Activated naive CD4-positive, alpha-beta T cell treated with anti-CD3 and anti-CD28 coated beads, Interleukin-2, amount 10 ng/mL, durations not matched to agents 7 days and 5 days (primary cell): ENCODE results near the gene SLC23A3.
A peak's percentile ranks its signal among the peaks of the same experiment; 100 is the strongest.

ENCODE experiments used
- CTCF ChIA-PET: fragments of 350-600 bp; sonication (Branson Sonifier 250); formaldehyde crosslinking; loops from one replicate; lab custom pipeline; 2021; ENCODE audit warnings: antibody characterized with exemption; lab: Charles Lee
- DNase-seq: peaks from one replicate; pipeline ENCODE4 v3.0.0-alpha.2; 2020
- H3K27ac Mint-ChIP-seq: one replicate; pipeline ENCODE4 v1.8.0; 2021; ENCODE audit warnings: mild to moderate bottlenecking, moderate library complexity, mixed read lengths
- H3K27me3 Mint-ChIP-seq: one replicate; pipeline ENCODE4 v1.8.0; 2021; ENCODE audit warnings: mild to moderate bottlenecking, mixed read lengths
- H3K36me3 Mint-ChIP-seq: one replicate; pipeline ENCODE4 v1.8.0; 2021; ENCODE audit warnings: mixed read lengths
- H3K4me1 Mint-ChIP-seq: one replicate; pipeline ENCODE4 v1.8.0; 2021; ENCODE audit warnings: mixed read lengths
- H3K4me3 Mint-ChIP-seq: one replicate; pipeline ENCODE4 v1.8.0; 2021; ENCODE audit warnings: mild to moderate bottlenecking, moderate library complexity, mixed read lengths
- H3K9me3 Mint-ChIP-seq: one replicate; pipeline ENCODE4 v1.8.0; 2021; ENCODE audit warnings: mixed read lengths

SLC23A3 gene

DNA sequence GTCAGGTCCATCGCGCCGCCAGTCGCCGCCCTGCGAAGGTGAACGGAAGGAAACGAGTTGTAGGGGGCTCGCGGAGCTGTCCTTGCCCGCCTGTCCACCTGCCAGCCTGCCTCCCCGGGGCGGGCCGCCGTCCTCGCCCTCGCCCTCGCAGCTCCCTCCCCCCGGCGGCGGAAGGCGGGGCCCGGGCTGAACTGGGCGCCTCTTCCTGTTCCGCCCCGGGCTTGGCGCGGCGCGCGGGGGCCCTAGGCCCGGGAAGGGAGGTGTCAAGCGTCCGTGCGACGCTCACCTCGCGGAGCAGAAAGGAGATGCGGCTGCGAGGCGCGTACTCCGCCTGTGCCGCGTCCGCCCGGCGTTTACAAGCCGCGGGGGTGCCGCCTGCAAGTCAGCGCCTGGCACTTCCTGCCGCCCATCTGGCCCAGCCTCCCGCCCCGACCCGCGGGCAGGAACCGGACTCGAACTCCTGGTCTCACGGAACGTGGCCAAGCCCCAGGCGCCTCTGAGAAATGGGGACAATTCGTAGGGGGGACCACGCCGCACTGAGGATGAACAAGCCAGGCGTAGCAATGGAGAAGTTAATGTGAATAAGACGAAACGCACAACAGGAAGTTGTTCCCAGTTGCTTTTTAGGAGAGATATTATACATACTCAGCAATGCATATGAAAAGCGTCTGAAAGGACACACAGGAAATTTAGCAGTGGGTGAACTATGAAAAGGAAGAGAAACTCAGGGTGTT, 7.2 kb upstream of the SLC23A3 start, which contains the start of gene CNPPD1:
Gene CNPPD1 (minus strand): TSS at position 108 of the 734 bp plus-strand sequence. CDS start 97 bp downstream, at position 11.
- peaks cover 45% of the 10 kb centered on the region for H3K36me3 Mint-ChIP-seq
- peak within 1 kb of the TSS; percentile 100 for H3K27ac Mint-ChIP-seq
- DNase-seq = peak; percentile 92
- no peaks in the 10 kb centered on the region for H3K9me3 Mint-ChIP-seq
- peaks cover 60% of the 10 kb centered on the region for H3K4me1 Mint-ChIP-seq
- H3K4me3 Mint-ChIP-seq = peak within 1 kb of the TSS; percentile 81
- CTCF ChIA-PET = interaction anchor here (1.1 to 3.6 kb wide), 10 partner anchors 11 to 123 kb away, joined by 3 to 15 read pairs (median 6); partner anchors contain the start of gene ZFAND2B
- no peaks in the 10 kb centered on the region for H3K27me3 Mint-ChIP-seq

DNA sequence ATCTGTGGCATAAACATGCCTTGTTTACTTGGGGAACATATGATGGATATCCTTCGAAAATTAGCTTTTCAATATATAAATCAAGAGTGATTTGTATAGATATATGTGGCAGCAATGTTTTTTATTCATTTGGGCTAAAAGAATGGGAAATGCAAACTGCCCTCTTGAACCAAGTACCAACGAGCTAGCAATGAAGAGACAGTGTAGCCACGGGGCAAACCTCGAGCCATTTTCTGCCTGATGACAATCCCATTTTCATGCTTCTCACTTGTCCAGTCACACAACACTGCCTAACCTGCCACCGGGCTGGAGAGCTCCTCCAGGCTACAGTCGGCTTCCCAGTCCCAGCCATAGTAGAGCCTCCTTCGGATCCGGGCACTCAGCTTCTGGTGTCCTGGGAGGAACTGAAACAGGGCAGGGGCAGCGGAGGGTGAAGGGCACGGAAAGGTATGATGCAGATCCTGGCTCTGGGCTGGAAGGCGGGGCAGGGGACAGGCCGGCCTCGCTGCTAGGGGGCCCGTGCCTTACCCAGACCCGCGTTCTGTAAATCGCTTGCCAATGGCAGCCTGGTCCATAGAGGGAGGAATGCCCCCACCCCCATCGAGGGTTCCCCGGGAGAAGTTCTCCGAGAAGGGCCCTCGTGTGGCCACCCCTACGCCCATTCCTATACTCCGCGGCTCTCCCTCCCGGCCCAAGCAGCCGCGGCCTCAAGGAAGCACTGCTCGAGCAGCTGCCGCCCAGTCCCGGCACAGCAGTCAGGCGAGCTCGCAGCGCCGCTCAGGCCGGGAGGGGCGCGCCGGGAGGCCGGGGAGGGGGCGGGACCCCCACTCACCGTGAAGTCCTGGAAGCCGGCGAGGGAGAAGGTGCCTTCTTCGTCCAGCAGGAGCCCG, 6.3 kb upstream of the SLC23A3 start:
- Mint-ChIP-seq H3K27ac (peak overlapping the region; percentile 100), H3K36me3 (peaks cover 43% of the 10 kb centered on the region), H3K27me3 (no peaks in the 10 kb centered on the region), H3K4me1 (peaks cover 54% of the 10 kb centered on the region), H3K9me3 (no peaks in the 10 kb centered on the region), H3K4me3 (peak overlapping the region; percentile 81)
- DNase-seq = peak; percentile 47
- CTCF ChIA-PET = interaction anchor here (0.5 to 3.6 kb wide), 13 partner anchors 10 to 124 kb away, joined by 3 to 15 read pairs (median 4); partner anchors contain the start of genes TUBA4B and ZFAND2B

DNA sequence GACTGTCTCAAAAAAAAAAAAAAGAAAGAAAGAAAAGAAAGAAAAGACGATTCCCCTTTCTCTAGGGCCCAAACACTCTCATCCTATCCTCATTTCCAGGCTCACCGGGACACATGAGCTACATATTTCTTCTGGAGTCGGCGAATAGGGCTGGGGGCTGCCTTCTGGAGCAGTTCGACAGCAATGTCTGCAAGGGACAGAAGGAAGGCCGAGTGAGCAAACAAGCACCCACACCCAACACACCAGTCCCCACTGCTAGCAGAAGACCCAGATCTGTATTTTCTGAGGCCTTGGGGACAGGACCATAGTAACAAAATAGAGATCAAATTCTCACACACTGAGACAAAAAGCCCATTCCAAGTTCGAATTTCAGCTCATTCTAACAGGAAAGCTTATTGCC, 5.7 kb upstream of the SLC23A3 start:
- H3K4me1 Mint-ChIP-seq = peaks cover 49% of the 10 kb centered on the region
- CTCF ChIA-PET = interaction anchor here (0.5 to 3.6 kb wide), 11 partner anchors 9 to 125 kb away, joined by 3 to 15 read pairs (median 5); partner anchors contain the start of genes TUBA4B and ZFAND2B
- no peak for DNase-seq
- H3K4me3 Mint-ChIP-seq = peak overlapping the region; percentile 81
- H3K36me3 Mint-ChIP-seq = peaks cover 37% of the 10 kb centered on the region
- H3K27me3 Mint-ChIP-seq = no peaks in the 10 kb centered on the region
- H3K9me3 Mint-ChIP-seq = no peaks in the 10 kb centered on the region
- H3K27ac Mint-ChIP-seq = peak overlapping the region; percentile 100

DNA sequence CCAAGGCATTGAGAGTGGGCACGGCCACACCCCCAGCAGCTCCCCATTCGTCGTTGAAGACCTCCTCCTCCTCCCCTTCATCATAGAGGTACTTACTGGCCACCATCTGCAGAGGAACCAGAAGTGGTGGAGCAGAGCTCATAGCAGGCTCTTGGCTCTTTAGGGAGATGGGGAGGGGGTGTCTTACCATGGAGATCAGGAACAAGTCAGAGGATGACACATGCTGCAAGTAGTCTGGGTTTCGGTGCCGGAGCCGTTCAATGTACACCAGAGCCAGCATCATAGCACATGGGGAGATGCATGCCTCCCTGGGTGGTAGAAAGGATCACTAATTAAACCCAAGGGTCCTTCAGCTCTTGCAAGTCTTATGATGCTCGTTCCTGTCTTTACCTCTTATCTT, 5.0 kb upstream of the SLC23A3 start:
- H3K27me3 Mint-ChIP-seq = no peaks in the 10 kb centered on the region
- DNase-seq = no peak
- H3K36me3 Mint-ChIP-seq = peaks cover 35% of the 10 kb centered on the region
- no peaks in the 10 kb centered on the region for H3K9me3 Mint-ChIP-seq
- H3K4me1 Mint-ChIP-seq = peaks cover 42% of the 10 kb centered on the region
- H3K27ac Mint-ChIP-seq = peak overlapping the region; percentile 60
- H3K4me3 Mint-ChIP-seq = peak overlapping the region; percentile 37
- CTCF ChIA-PET = interaction anchor here (0.9 to 3.6 kb wide), 5 partner anchors 10 to 123 kb away, joined by 3 to 15 read pairs (median 4); no protein-coding TSS in a partner anchor

DNA sequence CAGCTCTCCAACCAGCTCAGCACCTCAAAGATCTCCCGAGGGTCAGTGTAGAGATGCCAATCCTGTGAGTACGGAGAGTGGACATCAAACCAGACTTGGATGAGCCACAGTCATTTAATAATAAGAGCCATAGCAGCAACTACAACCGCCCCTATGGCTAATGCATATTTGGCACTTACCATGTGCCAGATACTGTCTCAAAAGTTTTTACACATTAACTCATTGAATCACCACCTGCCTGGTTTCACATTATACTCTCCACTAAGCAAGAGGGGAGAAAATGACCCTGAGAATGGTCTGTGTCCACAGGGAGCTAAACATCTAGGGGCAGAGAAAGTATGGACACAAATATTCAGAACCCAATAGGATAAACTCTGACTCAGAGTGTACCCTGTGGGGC, 4.3 kb upstream of the SLC23A3 start:
- DNase-seq = no peak
- CTCF ChIA-PET = interaction anchor here (0.9 to 5.6 kb wide), 6 partner anchors 10 to 124 kb away, joined by 3 to 70 read pairs (median 5); no protein-coding TSS in a partner anchor

DNA sequence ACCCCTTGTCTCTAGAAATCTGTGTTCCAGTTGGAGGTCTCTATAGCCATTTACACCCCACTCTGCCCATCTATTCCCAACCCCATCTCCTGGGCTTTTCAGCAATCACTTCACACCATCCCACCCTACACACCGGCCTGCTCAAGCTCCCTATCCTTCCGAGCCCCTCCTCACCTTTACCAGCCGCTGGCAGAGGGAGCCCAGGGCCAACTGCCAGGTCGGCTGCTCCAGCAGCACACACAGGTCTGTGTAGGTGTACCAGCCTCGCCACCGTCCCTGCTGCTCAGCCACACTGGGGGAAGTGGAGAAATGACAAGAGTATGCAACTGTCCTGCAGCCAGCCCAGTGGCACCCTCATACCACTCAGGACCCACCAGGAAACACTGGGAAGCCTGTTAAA, 3.3 kb upstream of the SLC23A3 start:
- Mint-ChIP-seq H3K36me3 (peaks cover 31% of the 10 kb centered on the region), H3K4me3 (no peak overlapping the region), H3K4me1 (peaks cover 33% of the 10 kb centered on the region), H3K9me3 (no peaks in the 10 kb centered on the region), H3K27ac (no peak overlapping the region), H3K27me3 (no peaks in the 10 kb centered on the region)
- CTCF ChIA-PET = interaction anchor here (1.3 to 5.6 kb wide), 9 partner anchors 13 to 125 kb away, joined by 4 to 70 read pairs (median 8); partner anchors contain the start of genes DNAJB2, NHEJ1, TUBA4B and ZFAND2B
- no peak for DNase-seq

More for the DNA sequence above, 4.3 kb upstream of the SLC23A3 start:
- Mint-ChIP-seq H3K9me3 (no peaks in the 10 kb centered on the region), H3K4me3 (peak overlapping the region; percentile 37), H3K4me1 (peaks cover 35% of the 10 kb centered on the region), H3K27ac (no peak overlapping the region), H3K27me3 (no peaks in the 10 kb centered on the region), H3K36me3 (peaks cover 33% of the 10 kb centered on the region)

DNA sequence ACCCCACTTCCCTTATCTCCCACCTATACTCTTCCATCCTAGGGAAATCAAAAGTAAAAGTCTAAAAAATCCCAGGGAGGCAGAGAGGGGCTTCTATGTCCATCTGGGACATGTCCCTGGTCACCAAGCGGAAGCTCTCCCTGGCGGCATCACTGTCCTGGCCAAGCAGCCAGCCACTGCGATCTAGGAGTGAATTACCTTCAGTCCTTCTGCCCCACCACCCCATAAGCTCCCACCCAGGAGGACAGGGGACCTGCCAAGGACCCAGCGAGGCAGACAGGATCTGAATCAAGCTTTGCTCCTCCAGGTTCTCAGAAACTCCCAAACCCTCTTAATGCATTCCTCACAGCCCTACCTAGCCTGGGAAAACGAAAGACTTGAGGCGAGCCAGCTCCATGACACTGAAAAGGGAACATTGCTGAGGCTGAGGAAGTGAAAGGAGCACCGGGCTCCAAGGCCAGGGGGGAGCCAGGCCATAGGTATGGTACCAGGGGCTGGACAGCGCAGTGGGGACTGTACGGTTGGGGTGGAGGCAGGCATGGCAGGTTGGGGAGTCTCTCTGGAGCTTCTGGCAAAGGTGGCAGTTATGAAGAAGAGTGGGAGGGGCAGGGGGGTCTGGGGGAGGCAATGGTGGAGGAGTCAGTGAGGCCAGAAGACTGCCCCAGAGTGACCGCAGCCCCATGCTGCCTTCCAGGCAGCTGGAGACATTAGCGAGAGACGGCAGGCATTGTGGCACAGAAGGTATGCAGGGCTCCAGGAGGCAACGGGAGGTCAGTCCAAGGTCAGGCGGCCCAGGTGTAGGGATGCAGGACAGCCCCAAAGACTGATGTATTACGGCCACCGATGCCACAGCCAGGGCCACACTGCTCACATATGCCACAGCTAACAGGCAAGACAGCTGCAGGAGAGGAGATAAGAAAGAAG, 2.7 kb upstream of the SLC23A3 start:
- peaks cover 30% of the 10 kb centered on the region for H3K36me3 Mint-ChIP-seq
- H3K27ac Mint-ChIP-seq = no peak overlapping the region
- H3K4me1 Mint-ChIP-seq = peaks cover 31% of the 10 kb centered on the region
- CTCF ChIA-PET = interaction anchor here (0.7 to 5.6 kb wide), 15 partner anchors 8 to 216 kb away, joined by 3 to 70 read pairs (median 5); partner anchors contain the start of genes ABCB6, DNAJB2, GLB1L and NHEJ1
- no peak for DNase-seq
- H3K4me3 Mint-ChIP-seq = no peak overlapping the region
- H3K27me3 Mint-ChIP-seq = no peaks in the 10 kb centered on the region
- H3K9me3 Mint-ChIP-seq = no peaks in the 10 kb centered on the region

DNA sequence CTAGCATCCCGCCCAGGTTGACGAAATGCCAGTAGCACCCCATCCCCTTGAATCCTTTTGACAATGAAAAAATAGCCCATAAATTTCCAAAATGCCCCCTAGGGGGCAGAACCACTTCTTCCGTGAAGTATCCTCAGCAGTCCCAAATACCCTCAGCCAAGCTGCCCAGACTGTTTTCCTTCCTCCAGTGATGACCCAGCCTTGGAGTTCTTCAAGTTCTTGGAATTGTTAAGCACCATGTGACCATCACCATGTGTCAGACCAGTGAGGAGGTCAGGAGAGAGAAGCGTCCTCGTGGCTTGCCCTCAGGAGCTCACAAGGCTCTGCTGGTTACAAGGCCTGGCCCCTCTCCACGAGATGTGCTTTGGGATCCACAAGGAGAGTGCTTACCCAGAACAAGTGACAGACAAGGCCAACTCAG, 1.4 kb upstream of the SLC23A3 start:
- H3K27ac Mint-ChIP-seq = peak overlapping the region; percentile 77
- no peaks in the 10 kb centered on the region for H3K27me3 Mint-ChIP-seq
- peak; percentile 36 for DNase-seq
- CTCF ChIA-PET = interaction anchor here (0.7 to 5.6 kb wide), 21 partner anchors 9 to 128 kb away, joined by 3 to 70 read pairs (median 4); partner anchors contain the start of genes GLB1L, NHEJ1, STK16 and ZFAND2B
- peaks cover 27% of the 10 kb centered on the region for H3K36me3 Mint-ChIP-seq
- peaks cover 30% of the 10 kb centered on the region for H3K4me1 Mint-ChIP-seq
- H3K4me3 Mint-ChIP-seq = no peak overlapping the region
- no peaks in the 10 kb centered on the region for H3K9me3 Mint-ChIP-seq

DNA sequence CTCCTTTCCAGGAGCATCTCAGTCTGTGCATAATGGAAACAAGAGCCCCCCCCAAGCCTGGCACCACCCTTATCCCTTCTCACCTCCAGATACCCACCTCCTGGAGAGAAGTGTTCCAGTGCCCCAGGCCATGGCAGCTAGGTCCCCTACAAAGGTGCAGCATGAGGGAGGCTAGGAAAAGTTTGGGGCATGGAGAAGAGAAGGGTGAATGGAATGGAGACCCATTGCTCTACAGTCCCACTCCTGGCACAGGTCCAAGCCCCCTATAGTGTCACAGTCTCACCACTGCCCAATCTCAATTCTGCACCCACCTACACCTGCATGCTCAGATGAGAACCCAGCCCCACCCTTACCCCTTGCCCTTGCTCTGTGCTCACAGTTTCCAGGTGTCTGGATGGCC, 897 bp downstream of the SLC23A3 start:
- no peak for DNase-seq
- no peak overlapping the region for H3K4me3 Mint-ChIP-seq
- H3K9me3 Mint-ChIP-seq = no peaks in the 10 kb centered on the region
- peaks cover 9% of the 10 kb centered on the region for H3K4me1 Mint-ChIP-seq
- H3K27me3 Mint-ChIP-seq = no peaks in the 10 kb centered on the region
- no peak overlapping the region for H3K27ac Mint-ChIP-seq
- H3K36me3 Mint-ChIP-seq = peaks cover 19% of the 10 kb centered on the region
- CTCF ChIA-PET = interaction anchor here (3.6 to 5.6 kb wide), 2 partner anchors 42 to 126 kb away, joined by 33 to 70 read pairs; no protein-coding TSS in a partner anchor

DNA sequence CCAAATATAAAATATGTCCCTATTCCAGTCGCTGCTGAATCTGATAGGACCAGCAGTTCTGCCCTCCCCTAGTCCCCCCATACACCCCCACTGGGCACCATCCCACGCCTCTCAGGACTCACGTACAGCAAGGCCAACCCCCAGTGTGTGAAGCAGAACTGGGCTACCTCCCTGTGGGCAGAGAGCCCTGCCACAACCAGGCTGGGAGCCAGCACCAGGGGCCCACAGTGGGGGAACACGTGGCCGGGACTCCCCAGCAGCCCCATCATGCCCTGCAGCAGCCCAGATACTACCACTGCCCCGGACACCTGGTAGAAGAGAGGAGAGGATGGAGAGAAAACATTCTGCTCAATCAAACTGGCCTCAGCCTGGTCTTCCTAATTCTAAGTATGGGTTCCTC, 1.3 kb downstream of the SLC23A3 start:
- CTCF ChIA-PET = no interaction called here
- Mint-ChIP-seq H3K27ac (no peak overlapping the region), H3K4me1 (peaks cover 8% of the 10 kb centered on the region), H3K9me3 (no peaks in the 10 kb centered on the region), H3K4me3 (no peak overlapping the region), H3K36me3 (peaks cover 15% of the 10 kb centered on the region), H3K27me3 (no peaks in the 10 kb centered on the region)
- DNase-seq = no peak

DNA sequence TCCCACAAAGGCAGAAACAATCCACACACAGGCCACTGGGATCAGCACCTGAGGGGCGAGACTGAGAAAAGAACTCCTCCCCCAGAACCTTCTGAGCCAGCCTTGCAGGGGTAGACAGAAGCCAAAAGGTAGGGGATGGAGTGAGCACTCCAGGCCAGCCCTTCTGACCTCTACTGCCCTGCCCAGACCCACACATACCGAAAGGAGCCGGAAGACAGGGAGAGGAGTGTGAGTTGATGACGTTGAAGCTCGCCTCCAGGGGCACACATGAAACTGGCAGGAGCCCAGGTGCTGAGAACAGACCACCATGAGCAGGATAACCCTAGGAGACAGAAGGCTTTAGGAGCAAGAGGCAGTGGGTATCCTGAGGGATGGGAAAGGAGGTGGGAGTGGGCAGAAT, 1.8 kb downstream of the SLC23A3 start:
- no peak overlapping the region for H3K4me3 Mint-ChIP-seq
- H3K36me3 Mint-ChIP-seq = peaks cover 12% of the 10 kb centered on the region
- peaks cover 4% of the 10 kb centered on the region for H3K4me1 Mint-ChIP-seq
- CTCF ChIA-PET = no interaction called here
- H3K9me3 Mint-ChIP-seq = no peaks in the 10 kb centered on the region
- no peaks in the 10 kb centered on the region for H3K27me3 Mint-ChIP-seq
- no peak for DNase-seq
- no peak overlapping the region for H3K27ac Mint-ChIP-seq

DNA sequence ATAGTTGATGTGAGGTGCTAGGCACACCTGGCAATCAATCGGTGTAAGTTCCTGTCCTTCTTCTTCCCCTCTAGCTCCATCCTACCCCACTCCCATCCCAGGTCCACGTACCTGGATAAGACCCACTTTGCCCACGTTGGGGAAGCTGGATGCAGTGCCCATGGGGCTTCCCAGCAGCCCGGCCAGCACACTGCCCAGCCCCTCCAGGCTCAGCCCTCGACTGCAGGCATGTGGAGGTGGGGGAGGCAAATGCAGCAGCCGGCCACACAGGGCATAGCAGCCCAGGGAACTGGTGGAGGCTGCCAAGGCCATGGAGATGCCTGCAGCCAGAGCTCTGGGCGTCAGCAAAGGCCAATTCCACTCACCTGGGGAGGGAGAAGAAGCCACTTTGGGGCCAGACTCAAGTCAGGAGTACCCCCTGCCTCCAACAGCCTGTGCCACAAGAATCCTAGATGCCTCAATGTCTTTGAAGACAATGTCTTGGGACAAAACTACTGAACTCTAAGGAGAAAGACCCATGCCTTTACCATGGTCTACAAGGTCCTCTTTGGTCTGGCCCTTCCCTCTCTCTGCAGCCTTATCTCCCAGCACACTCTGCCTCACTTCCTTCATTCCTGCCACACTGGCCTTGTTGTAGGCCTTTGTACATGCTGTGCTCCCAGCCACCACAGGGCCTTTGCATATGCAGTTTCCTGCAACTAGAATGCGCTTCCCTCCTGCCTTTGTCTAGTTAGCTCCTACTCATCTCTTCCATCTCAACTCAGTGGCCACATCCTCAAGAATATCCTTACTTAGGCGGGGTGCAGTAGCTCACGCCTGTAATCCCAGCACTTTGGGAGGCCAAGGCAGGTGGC, 4.5 kb downstream of the SLC23A3 start:
- H3K27me3 Mint-ChIP-seq = no peaks in the 10 kb centered on the region
- no peaks in the 10 kb centered on the region for H3K9me3 Mint-ChIP-seq
- CTCF ChIA-PET = interaction anchor here (1.0 to 3.0 kb wide), 7 partner anchors 9 to 130 kb away, joined by 3 to 9 read pairs (median 4); partner anchors contain the start of gene CNPPD1
- no peak for DNase-seq
- no peaks in the 10 kb centered on the region for H3K36me3 Mint-ChIP-seq
- peaks cover 11% of the 10 kb centered on the region for H3K4me1 Mint-ChIP-seq
- H3K27ac Mint-ChIP-seq = no peak overlapping the region
- H3K4me3 Mint-ChIP-seq = no peak overlapping the region
